ENCODE data around the gene SMIM24.
"Not testable (repeated sequence)": the region's sequence is repeated elsewhere in the genome, so short reads cannot be mapped to it uniquely, and the experiment has no call there.

Gene SMIM24

DNA sequence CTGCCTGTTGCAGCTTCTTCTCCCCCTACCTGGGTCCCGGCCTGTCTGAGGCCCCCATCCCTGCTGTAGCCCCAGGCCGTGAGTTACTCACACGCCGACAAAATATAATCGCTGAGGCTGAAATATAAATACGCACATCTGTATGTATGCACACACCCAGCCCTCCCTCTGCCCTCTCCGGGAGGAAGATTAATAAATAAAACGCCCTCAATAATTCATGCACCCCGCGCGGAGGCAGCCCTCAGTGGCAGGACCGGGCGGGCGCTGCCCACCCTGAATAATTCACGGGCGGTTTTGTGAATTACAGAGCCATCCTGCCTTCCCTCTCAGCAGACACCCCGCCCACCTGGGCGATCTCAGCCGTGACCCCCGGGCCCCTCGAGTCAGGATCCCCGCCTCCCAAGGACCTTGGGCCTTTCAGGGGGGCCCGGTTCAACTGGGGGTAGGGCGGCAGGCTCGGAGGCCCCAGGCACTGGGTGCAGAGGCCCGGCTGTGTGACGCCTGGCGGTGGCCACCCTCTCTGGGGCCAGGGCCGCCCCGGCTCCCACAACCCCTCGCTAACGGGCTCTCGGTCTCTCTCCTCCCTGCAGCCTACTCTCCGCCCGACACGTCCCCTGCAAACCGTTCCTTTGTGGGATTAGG, 24.2 kb downstream of the SMIM24 start:
- no peak for DNase-seq (ENCODE audit: low read depth in 2 of 2)

DNA sequence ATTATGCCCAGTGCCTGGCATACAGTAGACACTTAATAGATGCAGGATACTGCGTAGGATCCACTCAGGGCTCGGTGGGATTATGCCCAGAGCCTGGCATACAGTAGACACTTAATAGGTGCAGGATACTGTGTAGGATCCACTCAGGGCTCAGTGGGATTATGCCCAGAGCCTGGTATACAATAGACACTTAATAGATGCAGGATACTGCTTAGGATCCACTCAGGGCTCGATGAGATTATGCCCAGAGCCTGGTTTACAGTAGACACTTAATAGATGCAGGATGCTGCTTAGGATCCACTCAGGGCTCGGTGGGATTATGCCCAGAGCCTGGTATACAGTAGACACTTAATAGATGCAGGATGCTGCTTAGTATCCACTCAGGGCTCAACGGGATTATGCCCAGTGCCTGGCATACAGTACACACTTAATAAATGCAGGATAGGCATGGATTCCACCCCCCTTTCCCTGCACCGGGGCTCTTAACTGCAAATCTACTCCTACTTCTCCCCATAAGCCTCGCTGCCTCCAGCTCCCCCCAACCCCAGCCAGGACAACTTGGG, 24.9 kb downstream of the SMIM24 start:
- no peak for DNase-seq (ENCODE audit: low read depth in 2 of 2)

DNA sequence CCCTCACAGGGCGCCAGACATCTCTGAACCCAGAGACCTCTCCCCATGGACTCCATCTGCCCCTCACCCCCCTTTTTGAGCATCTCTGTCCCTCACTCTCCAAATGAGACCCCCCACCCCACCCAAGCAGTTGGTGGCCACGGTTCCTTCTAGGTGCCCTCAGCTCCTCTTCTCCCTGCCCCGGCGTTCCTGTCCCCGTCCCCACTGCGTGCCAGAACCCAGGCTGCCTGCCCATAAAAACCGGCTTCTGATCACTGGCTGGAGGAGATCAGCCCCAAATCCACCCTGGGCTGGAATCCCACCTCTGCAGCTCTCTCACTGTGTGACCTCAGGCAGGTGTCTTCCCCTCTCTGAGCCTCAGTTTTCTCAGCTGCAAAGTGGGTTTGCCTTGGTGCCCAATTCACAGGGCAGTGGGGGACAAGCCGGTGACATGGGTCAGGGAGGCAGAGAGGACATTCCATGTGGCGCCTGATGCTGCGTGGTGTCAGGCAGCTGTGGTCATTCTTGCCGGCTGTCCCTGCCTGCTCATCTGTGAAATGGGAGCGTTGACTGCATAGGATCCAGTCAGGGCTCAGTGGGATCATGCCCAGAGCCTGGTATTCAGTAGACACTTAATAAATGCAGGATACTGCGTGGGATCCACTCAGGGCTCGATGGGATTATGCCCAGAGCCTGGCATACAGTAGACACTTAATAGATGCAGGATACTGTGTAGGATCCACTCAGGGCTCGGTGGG, 25.5 kb downstream of the SMIM24 start:
- DNase-seq (ENCODE audit: low read depth in 2 of 2), result no peak

DNA sequence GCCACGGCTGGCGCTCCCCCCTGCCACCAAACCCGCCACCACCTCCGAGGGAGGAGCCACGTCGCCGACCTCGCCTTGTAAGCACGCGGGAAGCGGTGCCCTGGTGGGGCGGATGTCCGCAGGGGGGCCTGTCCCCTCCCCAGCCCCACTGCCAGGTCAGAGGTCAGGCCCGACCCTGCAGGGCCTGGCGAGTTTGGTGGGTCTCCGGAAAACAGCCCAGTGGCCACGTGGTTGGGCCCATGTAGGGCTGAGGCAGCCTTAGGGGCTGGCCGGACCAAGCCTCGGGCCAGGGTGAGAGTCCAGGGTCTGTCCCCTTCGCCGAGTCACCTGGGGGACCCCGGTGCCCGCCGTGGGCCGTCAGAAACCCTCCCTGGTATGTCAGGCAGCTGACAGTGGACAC, 26.5 kb downstream of the SMIM24 start:
- DNase-seq (ENCODE audit: low read depth in 2 of 2), result no peak

DNA sequence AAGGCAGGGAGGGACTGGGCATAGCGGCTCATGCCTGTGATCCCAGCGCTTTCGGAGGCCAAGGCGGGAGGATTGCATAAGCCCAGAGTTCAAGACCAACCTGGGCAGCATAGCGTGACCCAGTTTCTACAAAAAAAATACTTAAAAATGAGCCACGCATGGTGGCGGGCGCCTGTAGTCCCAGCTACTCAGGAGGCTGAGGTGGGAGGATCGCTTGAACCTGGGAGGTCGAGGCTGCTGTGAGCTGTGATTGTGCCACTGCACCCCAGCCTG, 27.4 kb downstream of the SMIM24 start:
- DNase-seq (ENCODE audit: low read depth in 2 of 2), result not testable (repeated sequence)

- DNase-seq (ENCODE audit: low read depth in 2 of 2), result no peak
These were observed 28.0 kb downstream of the SMIM24 start for GRCh38 chr19:3452171-3452941.

DNA sequence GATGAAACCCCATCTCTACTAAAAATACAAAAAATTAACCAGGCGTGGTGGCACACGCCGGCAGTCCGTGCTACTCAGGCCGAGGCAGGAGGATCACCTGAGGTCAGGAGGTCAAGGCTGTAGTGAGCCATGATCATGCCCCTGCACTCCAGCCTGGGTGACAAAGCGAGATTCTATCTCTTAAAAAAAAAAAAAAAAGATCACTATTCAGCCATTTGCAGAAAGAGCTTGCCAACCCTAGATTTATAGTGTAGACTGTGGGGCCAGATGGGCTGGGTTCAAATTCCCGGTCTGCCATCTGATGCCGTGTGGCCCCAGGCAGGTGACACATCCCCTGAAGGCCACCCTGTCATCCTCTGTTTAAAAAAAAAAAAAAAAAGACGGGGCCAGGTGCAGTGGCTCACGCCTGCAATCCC, 28.9 kb downstream of the SMIM24 start:
- DNase-seq (ENCODE audit: low read depth in 2 of 2), result no peak

GRCh38 chr19:3450796-3451411, 29.4 kb downstream of the SMIM24 start:
- peak; percentile 98 for DNase-seq (ENCODE audit: low read depth in 2 of 2)

DNA sequence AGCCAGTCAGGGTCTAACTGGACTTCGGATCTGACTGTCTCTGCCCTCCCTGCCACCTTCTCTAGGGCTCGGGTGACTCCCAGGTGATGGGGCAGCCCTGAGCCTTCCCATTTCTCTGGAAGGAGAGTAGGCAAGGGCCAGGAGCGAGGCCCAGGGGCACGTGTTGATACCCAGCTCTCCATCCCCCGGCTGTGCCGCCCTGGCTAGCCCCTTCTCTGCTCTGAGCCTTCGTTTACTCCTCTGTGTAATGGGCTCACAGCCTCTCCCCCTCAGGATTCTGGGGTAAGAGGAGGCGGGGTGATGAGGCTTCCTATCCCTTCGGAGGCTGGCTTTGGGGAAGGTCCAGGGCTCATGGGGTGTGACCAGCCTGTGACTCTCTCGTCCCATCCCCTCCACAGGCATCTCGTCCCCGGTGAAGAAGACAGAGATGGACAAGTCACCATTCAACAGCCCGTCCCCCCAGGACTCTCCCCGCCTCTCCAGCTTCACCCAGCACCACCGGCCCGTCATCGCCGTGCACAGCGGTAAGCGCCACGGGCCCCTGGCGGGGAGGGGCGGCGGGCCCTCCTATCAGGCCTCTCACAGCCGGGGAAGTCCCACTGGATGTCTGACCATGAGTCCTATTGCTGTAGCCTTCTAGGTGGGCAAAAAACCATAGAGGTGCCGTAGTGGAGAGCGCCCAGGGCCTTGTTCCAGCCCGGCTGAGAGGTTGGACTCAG, 31.6 kb downstream of the SMIM24 start:
- DNase-seq (ENCODE audit: low read depth in 2 of 2), result no peak

GRCh38 chr19:3446657-3447056, 33.7 kb downstream of the SMIM24 start:
- DNase-seq (ENCODE audit: low read depth in 2 of 2), result not testable (repeated sequence)

DNA sequence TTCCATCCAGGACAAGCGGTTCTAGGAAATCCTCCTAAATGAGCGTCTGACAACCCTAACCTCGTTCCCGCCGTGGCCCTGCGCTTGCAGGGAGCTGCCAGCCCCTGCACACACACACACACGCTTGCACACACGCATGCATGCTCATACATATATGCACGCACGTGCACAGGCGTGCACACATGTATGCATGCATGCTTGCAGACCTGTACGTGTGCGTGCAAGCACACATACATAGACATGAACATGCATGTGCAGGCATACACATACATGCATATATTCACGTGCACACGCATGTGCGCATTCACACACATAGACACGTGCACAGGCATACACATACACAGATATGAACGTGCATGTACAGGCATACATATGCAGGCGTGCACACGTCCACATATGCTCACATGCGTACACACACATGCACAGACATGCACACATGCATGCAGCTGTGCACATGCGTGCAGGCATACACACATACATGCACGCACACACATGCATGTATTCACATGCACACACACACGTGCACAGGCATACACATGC, 35.6 kb downstream of the SMIM24 start:
- DNase-seq (ENCODE audit: low read depth in 2 of 2), result no peak

DNA sequence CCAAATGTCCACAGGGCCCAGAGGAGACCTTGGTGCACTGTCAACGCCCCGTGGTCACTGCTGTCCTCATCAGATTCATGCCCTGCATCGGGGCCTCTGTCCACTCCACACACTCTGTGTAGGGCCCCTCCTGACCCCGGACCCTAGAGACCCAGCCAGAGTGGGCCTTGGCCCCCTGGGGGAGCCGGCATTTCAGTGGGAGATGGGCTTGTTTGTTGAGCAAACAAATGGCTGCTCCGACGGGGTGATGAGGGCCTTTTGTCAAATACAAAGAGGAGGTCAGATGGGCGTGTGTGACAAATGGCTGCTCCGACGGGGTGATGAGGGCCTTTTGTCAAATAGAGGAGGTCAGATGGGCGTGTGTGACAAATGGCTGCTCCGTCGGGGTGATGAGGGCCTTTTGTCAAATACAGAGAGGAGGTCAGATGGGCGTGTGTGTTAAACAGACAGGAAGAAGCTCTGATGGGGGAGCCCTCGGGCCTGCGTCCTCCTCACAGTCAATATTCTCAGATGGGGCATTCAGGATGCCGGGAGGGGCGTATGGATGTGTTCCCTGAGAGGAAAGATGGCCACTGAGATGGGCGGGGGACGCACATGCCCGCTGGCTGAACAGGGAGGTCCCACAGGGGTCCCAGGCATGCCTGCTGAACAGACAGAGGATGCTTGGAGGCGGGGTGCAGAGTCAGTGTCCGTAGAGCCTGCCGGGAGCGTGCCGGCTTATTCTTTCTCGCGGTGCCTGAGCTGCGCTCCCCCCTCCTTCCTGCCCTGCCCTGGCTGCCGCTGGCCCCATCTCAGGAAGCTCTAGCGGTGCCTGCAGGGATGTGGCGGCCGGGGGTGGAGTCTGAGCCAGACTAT, 36.3 kb downstream of the SMIM24 start:
- DNase-seq (ENCODE audit: low read depth in 2 of 2), result no peak

- DNase-seq (ENCODE audit: low read depth in 2 of 2), result no peak
These were observed 37.7 kb downstream of the SMIM24 start for GRCh38 chr19:3442487-3443071.

- DNase-seq (ENCODE audit: low read depth in 2 of 2), result no peak
These were observed 38.4 kb downstream of the SMIM24 start for GRCh38 chr19:3441986-3442329.

DNA sequence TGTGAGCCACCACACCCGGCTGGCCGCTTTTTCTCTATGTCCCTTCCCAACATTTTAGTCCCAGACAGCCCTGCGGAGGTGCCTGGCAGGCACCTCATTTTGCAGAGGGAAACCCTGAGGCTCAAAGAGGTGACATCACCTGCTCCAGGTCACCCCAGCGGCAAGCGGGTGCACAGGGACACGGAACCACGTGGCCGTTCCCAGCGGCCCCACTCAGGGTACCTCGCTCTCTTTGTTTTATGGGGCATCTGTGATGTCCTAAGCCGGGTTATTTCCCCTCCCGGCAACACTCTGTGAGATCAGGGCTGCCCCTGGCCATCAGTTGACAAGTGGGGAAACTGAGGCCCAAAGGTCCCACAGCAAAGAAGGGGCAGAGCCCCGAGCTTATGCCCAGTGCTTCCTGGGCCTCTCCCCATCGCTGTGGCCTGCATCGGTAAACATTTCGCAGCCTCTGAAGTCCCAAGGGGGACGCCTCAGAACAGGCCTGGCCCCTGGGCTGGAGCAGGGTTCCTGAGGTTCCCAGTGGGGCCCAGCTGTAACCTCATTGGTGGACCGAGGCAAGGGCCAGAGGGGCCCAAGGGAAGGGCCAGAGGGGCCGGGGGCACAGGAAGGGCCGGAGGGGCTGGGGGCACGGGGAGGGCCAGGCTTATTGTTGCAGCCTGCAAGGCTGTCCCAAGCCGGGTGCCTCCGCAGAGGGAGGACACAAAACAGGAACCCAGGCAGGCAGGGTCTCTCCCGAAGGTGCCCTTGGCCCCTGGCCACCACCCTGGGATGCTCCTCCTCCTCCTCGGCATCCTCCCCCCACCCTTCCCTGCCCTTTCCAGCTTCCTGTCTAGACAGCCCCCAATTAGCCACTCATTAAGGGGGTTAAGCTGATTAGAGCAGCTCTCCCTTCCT, 39.0 kb downstream of the SMIM24 start:
- no peak for DNase-seq (ENCODE audit: low read depth in 2 of 2)

GRCh38 chr19:3440082-3440481, 40.2 kb downstream of the SMIM24 start:
- DNase-seq (ENCODE audit: low read depth in 2 of 2), result no peak

DNA sequence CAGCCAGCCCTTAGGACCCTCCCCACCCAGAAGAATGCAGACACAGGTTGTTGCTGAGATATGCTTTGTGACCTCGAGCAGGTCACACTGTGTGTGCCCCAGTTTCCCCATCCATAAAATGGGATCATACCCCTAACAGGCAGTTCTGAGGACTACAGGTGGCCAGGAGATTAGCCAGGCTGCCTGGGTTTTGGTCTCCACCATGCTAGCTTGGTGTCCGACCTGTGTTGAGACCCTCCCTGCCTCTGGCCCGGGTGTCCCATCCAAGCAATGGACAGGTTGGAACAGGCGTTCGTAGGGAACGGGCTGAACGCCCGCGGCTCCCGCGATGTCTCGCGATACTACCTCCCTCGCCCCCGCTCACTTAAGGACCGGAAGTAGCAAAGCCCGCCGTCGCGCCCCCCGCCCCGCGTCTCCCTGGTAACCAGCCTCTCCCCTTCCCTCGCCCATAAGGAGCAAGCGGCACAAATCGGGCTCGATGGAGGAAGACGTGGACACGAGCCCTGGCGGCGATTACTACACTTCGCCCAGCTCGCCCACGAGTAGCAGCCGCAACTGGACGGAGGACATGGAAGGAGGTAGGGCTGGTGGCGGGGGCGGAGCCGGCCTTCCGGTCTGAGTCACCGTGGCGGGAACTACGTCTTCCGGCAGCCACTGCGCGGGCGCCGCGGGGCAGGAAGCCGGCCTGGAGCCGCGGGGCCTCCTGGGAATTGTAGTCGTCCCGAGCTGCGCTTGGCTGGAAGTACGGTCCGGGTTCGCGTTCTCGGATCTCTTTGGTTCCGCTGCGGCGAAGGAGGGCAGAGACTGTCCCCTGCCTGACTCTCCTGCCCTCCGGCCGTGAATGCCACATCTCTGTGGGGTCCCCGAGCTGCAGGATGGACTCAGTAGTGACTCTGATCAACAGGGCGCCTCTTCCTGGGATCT, 45.4 kb downstream of the SMIM24 start:
- peak; percentile 85 for DNase-seq (ENCODE audit: low read depth in 2 of 2)

All from fibroblast of skin of left quadriceps (primary cell).